A673 (cell line): ENCODE results near the gene STRA8.

Experiments used
- CTCF ChIP-seq: fragments of 300-800, 200-600 bp; sonication (generic); conservative IDR thresholded peaks from 2 replicates; pipeline ENCODE4 v1.5.1; 2017; ENCODE audit warnings: low read depth, mild to moderate bottlenecking, antibody characterized with exemption, low read length, moderate library complexity, mixed read lengths
- EZH2 ChIP-seq: fragments of 200-600 bp; sonication (generic); IDR thresholded peaks from 2 replicates; pipeline ENCODE4 v1.6.1; 2017; ENCODE audit warnings: borderline replicate concordance, low read depth, mild to moderate bottlenecking, mixed read lengths, antibody characterized with exemption, low read length; ENCODE audit not compliant: poor library complexity, severe bottlenecking

- TF ChIP-seq CTCF (no peak), EZH2 (no peak)
Measured at GRCh38 chr7:135205850-135206249, 27.8 kb upstream of the STRA8 start.
